IMR-90 (cell line): ENCODE results near the gene SAG. TPM values are rescaled to one million over a fixed set of nuclear protein-coding genes. Genes with fewer than 3 reads are reported as not detected.

Source experiments
- ATAC-seq: fragments of 200-7000 bp; cut with Tn5 transposase; 2 replicates; pipeline ENCODE4 v1.9.1; 2020; ENCODE audit warnings: low read depth, mild to moderate bottlenecking, moderate library complexity
- BruUV-seq: library from RNA; stranded (reverse); fragments of 400-500 nt; replicated peaks from 2 replicates; lab custom pipeline; 2021; lab: Mats Ljungman, UMichigan
- CTCF ChIA-PET: fragments of 300-600 bp; formaldehyde crosslinking; extraction: SDS; loops from one replicate; lab custom pipeline; 2021; ENCODE audit warnings: antibody characterized with exemption; lab: Yijun Ruan, JAX
- POLR2A ChIA-PET: fragments of 300-600 bp; sonication (Branson Sonifier 250); formaldehyde crosslinking; loops from one replicate; lab custom pipeline; 2022; ENCODE audit warnings: antibody characterized with exemption; ENCODE audit not compliant: unreplicated experiment; lab: Charles Lee
- DNase-seq: peaks from one replicate; pipeline ENCODE4 v3.0.0; 2013
- H2AFZ ChIP-seq: replicated peaks from 2 replicates; pipeline ENCODE3; 2013; ENCODE audit warnings: low read length, mild to moderate bottlenecking; ENCODE audit not compliant: poor library complexity
- H2AK5ac ChIP-seq: 2 replicates; pipeline ENCODE4 v1.6.1; 2013; ENCODE audit warnings: low read depth, low read length, inconsistent platforms
- H2AK9ac ChIP-seq: replicated peaks from 2 replicates; pipeline ENCODE3; 2013; ENCODE audit warnings: mild to moderate bottlenecking, low read depth, low read length, moderate library complexity; ENCODE audit not compliant: poor library complexity
- H2BK120ac ChIP-seq: 2 replicates; pipeline ENCODE4 v1.6.1; 2013; ENCODE audit warnings: low read depth, low read length, inconsistent platforms
- H2BK15ac ChIP-seq: 3 replicates; pipeline ENCODE4 v1.6.1; 2013; ENCODE audit warnings: low read depth, low read length, inconsistent platforms
- H2BK20ac ChIP-seq: 2 replicates; pipeline ENCODE4 v1.6.1; 2013; ENCODE audit warnings: low read depth, mild to moderate bottlenecking, inconsistent platforms, low read length, moderate library complexity
- H2BK5ac ChIP-seq: 2 replicates; pipeline ENCODE4 v1.6.1; 2013; ENCODE audit warnings: mild to moderate bottlenecking, low read depth, low read length, inconsistent platforms; ENCODE audit not compliant: poor library complexity, severe bottlenecking
- H3K14ac ChIP-seq: replicated peaks from 2 replicates; pipeline ENCODE4 v1.6.1; 2013; ENCODE audit warnings: low read depth, low read length, inconsistent platforms
- H3K18ac ChIP-seq: 2 replicates; pipeline ENCODE4 v1.6.1; 2013; ENCODE audit warnings: low read depth, low read length, control low read depth
- H3K23ac ChIP-seq: 2 replicates; pipeline ENCODE4 v1.6.1; 2013; ENCODE audit warnings: low read depth, low read length, inconsistent platforms
- H3K27ac ChIP-seq: 2 replicates; pipeline ENCODE4 v1.5.1; 2013; ENCODE audit warnings: mild to moderate bottlenecking, control low read depth, low read length; ENCODE audit not compliant: insufficient read depth
- H3K27me3 ChIP-seq: 2 replicates; pipeline ENCODE4 v1.6.1; 2013; ENCODE audit warnings: low read length; ENCODE audit not compliant: control insufficient read depth, insufficient read depth
- H3K36me3 ChIP-seq: 2 replicates; pipeline ENCODE4 v1.6.1; 2013; ENCODE audit warnings: low read length, mixed read lengths; ENCODE audit not compliant: control insufficient read depth, insufficient read depth
- H3K4ac ChIP-seq: 2 replicates; pipeline ENCODE4 v1.6.1; 2013; ENCODE audit warnings: low read depth, low read length, inconsistent platforms
- H3K4me1 ChIP-seq: 2 replicates; pipeline ENCODE4 v1.6.1; 2013; ENCODE audit warnings: low read length, mixed read lengths; ENCODE audit not compliant: control insufficient read depth, insufficient read depth
- H3K4me2 ChIP-seq: 2 replicates; pipeline ENCODE4 v1.6.1; 2013; ENCODE audit warnings: low read depth, mild to moderate bottlenecking, control low read depth, low read length, moderate library complexity
- H3K4me3 ChIP-seq: 2 replicates; pipeline ENCODE4 v1.5.1; 2013; ENCODE audit warnings: low read depth, mild to moderate bottlenecking, control low read depth, low read length, moderate library complexity; ENCODE audit not compliant: insufficient read depth
- H3K56ac ChIP-seq: 2 replicates; pipeline ENCODE4 v1.6.1; 2013; ENCODE audit warnings: low read length, inconsistent platforms; ENCODE audit not compliant: insufficient read depth; ENCODE audit errors: extremely low read depth
- H3K79me1 ChIP-seq, 2 experiments: 2 replicates each; pipeline ENCODE4 v1.6.1; 2013; ENCODE audit warnings: low read length in 2 of 2, inconsistent platforms in 1 of 2, low read depth in 1 of 2
- H3K9ac ChIP-seq: 2 replicates; pipeline ENCODE4 v1.6.1; 2013; ENCODE audit warnings: low read depth, low read length, control low read depth
- H3K9me1 ChIP-seq: 2 replicates; pipeline ENCODE4 v1.6.1; 2013; ENCODE audit warnings: low read length, inconsistent platforms; ENCODE audit not compliant: insufficient read depth
- H3K9me3 ChIP-seq: 2 replicates; pipeline ENCODE4 v1.6.1; 2013; ENCODE audit warnings: low read length; ENCODE audit not compliant: control insufficient read depth, insufficient read depth
- H4K20me1 ChIP-seq: 2 replicates; pipeline ENCODE4 v1.6.1; 2013; ENCODE audit warnings: low read length, inconsistent platforms; ENCODE audit not compliant: insufficient read depth
- H4K5ac ChIP-seq: 2 replicates; pipeline ENCODE4 v1.6.1; 2013; ENCODE audit warnings: mild to moderate bottlenecking, low read depth, low read length, control low read depth
- H4K8ac ChIP-seq, 2 experiments: 2 replicates each; pipeline ENCODE4 v1.6.1; 2013; ENCODE audit warnings: low read depth in 2 of 2, low read length in 2 of 2, control low read depth in 1 of 2, inconsistent platforms in 1 of 2
- H4K91ac ChIP-seq: 2 replicates; pipeline ENCODE4 v1.6.1; 2013; ENCODE audit warnings: low read depth, low read length, inconsistent platforms; ENCODE audit not compliant: insufficient read depth
- BHLHE40 ChIP-seq: fragments of 150-350 bp; IDR thresholded peaks from 2 replicates; pipeline ENCODE4 v1.6.1; 2016; ENCODE audit warnings: mild to moderate bottlenecking, low read depth, low read length
- CEBPB ChIP-seq: IDR thresholded peaks from 2 replicates; pipeline ENCODE4 v1.6.1; 2012; ENCODE audit warnings: low read depth, low read length, improper control_type of control experiment
- CHD1 ChIP-seq: IDR thresholded peaks from 2 replicates; pipeline ENCODE4 v1.6.1; 2012; ENCODE audit warnings: low read depth, low read length, improper control_type of control experiment
- CTCF ChIP-seq: conservative IDR thresholded peaks from 2 replicates; pipeline ENCODE4 v1.5.1; 2012; ENCODE audit warnings: mild to moderate bottlenecking, low read depth, low read length, improper control_type of control experiment
- ELK1 ChIP-seq: fragments of 150-350 bp; IDR thresholded peaks from 2 replicates; pipeline ENCODE4 v1.6.1; 2016; ENCODE audit warnings: low read depth, mild to moderate bottlenecking, low read length, moderate library complexity, borderline replicate concordance
- FOS ChIP-seq: fragments of 150-350 bp; IDR thresholded peaks from 2 replicates; pipeline ENCODE4 v1.6.1; 2016; ENCODE audit warnings: low read depth, low read length
- MAFK ChIP-seq: IDR thresholded peaks from 2 replicates; pipeline ENCODE4 v1.6.1; 2012; ENCODE audit warnings: low read depth, low read length, improper control_type of control experiment
- MXI1 ChIP-seq: IDR thresholded peaks from 2 replicates; pipeline ENCODE4 v1.6.1; 2012; ENCODE audit warnings: low read depth, mild to moderate bottlenecking, low read length, moderate library complexity, borderline replicate concordance
- NFE2L2 ChIP-seq: fragments of 150-350 bp; IDR thresholded peaks from 2 replicates; pipeline ENCODE4 v1.6.1; 2016; ENCODE audit warnings: low read depth, mild to moderate bottlenecking, low read length
- RAD21 ChIP-seq: IDR thresholded peaks from 2 replicates; pipeline ENCODE4 v1.6.1; 2012; ENCODE audit warnings: low read length, improper control_type of control experiment
- RCOR1 ChIP-seq: IDR thresholded peaks from 2 replicates; pipeline ENCODE4 v1.6.1; 2012; ENCODE audit warnings: mild to moderate bottlenecking, low read length, improper control_type of control experiment; ENCODE audit not compliant: insufficient replicate concordance
- USF2 ChIP-seq: fragments of 150-350 bp; IDR thresholded peaks from 2 replicates; pipeline ENCODE4 v1.6.1; 2017; ENCODE audit warnings: mild to moderate bottlenecking, antibody characterized with exemption, low read length, low read depth
- WGBS, 2 experiments: methylation state at CpG; one replicate each; pipeline versions ENCODE4 v1.1.5 to v1.1.7; 2013; ENCODE audit warnings: missing lambda C conversion rate in 2 of 2; ENCODE audit not compliant: insufficient read length in 1 of 2; ENCODE audit errors: extremely low coverage in 2 of 2; 5-methylcytosine and 5-hydroxymethylcytosine counted together
- dilution Hi-C: fragments of 300-500 bp; cut with HindIII; formaldehyde crosslinking; loops from one replicate; pipeline ENCODE4 v1.14.3; 2018; ENCODE audit warnings: low sequenced_read_pairs; ENCODE audit not compliant: unreplicated experiment
- in situ Hi-C: fragments of 300-500 bp; cut with MboI; formaldehyde crosslinking; loops from 3 replicates; pipeline ENCODE4 v1.14.3; 2019; ENCODE audit warnings: low sequenced_read_pairs, inconsistent platforms, mixed read lengths
- intact Hi-C: fragments of 100-400 bp; cut with micrococcal nuclease; formaldehyde crosslinking; loops from 2 replicates; pipeline ENCODE4 v1.10.0; 2022
- polyA plus RNA-seq, 3 experiments: library from polyadenylated mRNA; depleted of rRNA; stranded (reverse); fragments of >200 nt; gene quantifications; 2 replicates each; pipeline ENCODE4 v1.2.3, GENCODE V29; 2012; ENCODE audit warnings: low replicate concordance in 1 of 3
- total RNA-seq: library from RNA; depleted of rRNA; stranded (reverse); fragments of >200 nt; gene quantifications from 2 replicates; pipeline ENCODE4 v1.2.3, GENCODE V29; 2012

The SAG gene
- total and polyA plus RNA-seq, 2 of the 4 experiments (the other 2 are of a cell fraction), result not detected

GRCh38 chr2:233266481-233266880, 41.1 kb upstream of the SAG start:
- Histone ChIP-seq H2BK120ac (no peak overlapping the region), H3K9me3 (no peaks in the 10 kb centered on the region), H3K9ac (no peak overlapping the region), H2BK5ac (no peak overlapping the region), H3K18ac (no peak overlapping the region), H3K36me3 (peaks cover 50% of the 10 kb centered on the region), H3K9me1 (no peaks in the 10 kb centered on the region), H2AFZ (no peak overlapping the region), H2BK20ac (no peak overlapping the region), H2AK9ac (no peak overlapping the region), H3K56ac (no peak overlapping the region), H4K8ac (no peak overlapping the region), H3K14ac (no peak overlapping the region), H3K4me1 (no peaks in the 10 kb centered on the region), H4K91ac (no peak overlapping the region), H3K79me1 (peaks cover 10 to 18% of the 10 kb centered on the region in 2 experiments; a peak in 3 of 4 replicates), H3K27me3 (no peaks in the 10 kb centered on the region), H3K4me3 (no peak overlapping the region), H2BK15ac (no peak overlapping the region), H2AK5ac (no peak overlapping the region), H3K23ac (no peak overlapping the region), H4K5ac (no peak overlapping the region), H3K27ac (no peak overlapping the region), H3K4ac (no peak overlapping the region), H3K4me2 (no peak overlapping the region), H4K20me1 (0 out of 2 replicates have a peak, but pooled peaks cover 3% of the 10 kb centered on the region)
- DNase-seq, result no peak
- no TSS peak for BruUV-seq
- ATAC-seq, result no peak
- 100% methylated on average over 1 of the region's 4 CpGs; no CpG with 5 or more reads in 1 of the 2 experiments for WGBS, 2 experiments
- TF ChIP-seq CEBPB, result no peak
- TF ChIP-seq MXI1, result no peak
- no peak for TF ChIP-seq USF2
- no peak for TF ChIP-seq CHD1
- no peak for TF ChIP-seq FOS
- TF ChIP-seq RCOR1, result no peak
- no peak for TF ChIP-seq NFE2L2
- no peak for TF ChIP-seq RAD21
- no peak for TF ChIP-seq MAFK
- TF ChIP-seq CTCF, result no peak
- TF ChIP-seq BHLHE40, result no peak
- TF ChIP-seq ELK1, result no peak
- intact Hi-C loops (no loop called here), in situ Hi-C loops (no loop called here), dilution Hi-C loops (no loop called here)
- POLR2A ChIA-PET, result no interaction called here
- CTCF ChIA-PET, result no interaction called here
